K562 (cell line): Measurements from ENCODE around the gene L3MBTL1. TPM values are rescaled to one million over a fixed set of nuclear protein-coding genes. Genes with fewer than 3 reads are reported as not detected.

Source experiments
- ATAC-seq: fragments of 200-7000 bp; cut with Tn5 transposase; 3 replicates; pipeline ENCODE4 v1.9.1; 2020; ENCODE audit warnings: moderate library complexity
- BruUV-seq: library from RNA; stranded (reverse); fragments of 400-500 nt; replicated peaks from 2 replicates; lab custom pipeline; 2021; lab: Mats Ljungman, UMichigan
- CTCF ChIA-PET: fragments of 300-600 bp; formaldehyde crosslinking; extraction: SDS; loops from one replicate; lab custom pipeline; 2021; ENCODE audit warnings: low intra/inter-chr PET ratio; lab: Yijun Ruan, JAX
- POLR2A ChIA-PET: fragments of 300-600, 350-650 bp; sonication (Branson Sonifier 250); formaldehyde crosslinking; extraction: SDS; loops from one replicate; lab custom pipeline; 2021; ENCODE audit warnings: antibody characterized with exemption, inconsistent platforms; lab: Yijun Ruan, JAX
- DNase-seq, 4 experiments: peaks; one replicate each; pipeline versions ENCODE4 v3.0.0 to v3.0.0-alpha.2; 2011 to 2018; ENCODE audit warnings: low spot score in 3 of 4, mixed read lengths in 3 of 4; ENCODE audit errors: extremely low read depth in 1 of 4
- FAIRE-seq: peaks from 2 replicates; lab custom pipeline; 2011; peaks lifted over from hg19 to GRCh38; lab: Jason Lieb, UNC
- H2AFZ ChIP-seq: 2 replicates; pipeline ENCODE4 v1.6.0; 2011; ENCODE audit warnings: low read depth, low read length, control low read depth, inconsistent platforms
- H3K27ac ChIP-seq: fragments of 200-600 bp; 3 replicates; pipeline ENCODE4 v1.8.0; 2011; ENCODE audit warnings: low read depth, mild to moderate bottlenecking, control low read depth, inconsistent platforms, low read length, moderate library complexity, mixed read lengths; ENCODE audit errors: extremely low read depth
- H3K27me3 ChIP-seq, 2 experiments: fragments of 300-600 bp in 1 of 2; 2 replicates in 1 of 2; 3 replicates in 1 of 2; pipeline versions ENCODE4 v1.6.0 to v1.8.0; 2011; ENCODE audit warnings: inconsistent platforms in 2 of 2, low read length in 2 of 2, mild to moderate bottlenecking in 1 of 2, mixed read lengths in 1 of 2, moderate library complexity in 1 of 2; ENCODE audit not compliant: control insufficient read depth in 2 of 2, insufficient read depth in 2 of 2
- H3K36me3 ChIP-seq: fragments of 300-600 bp; 3 replicates; pipeline ENCODE4 v1.8.0; 2011; ENCODE audit warnings: mild to moderate bottlenecking, low read length, inconsistent platforms; ENCODE audit not compliant: control insufficient read depth, insufficient read depth
- H3K4me1 ChIP-seq, 2 experiments: fragments of 200-600 bp in 1 of 2; replicated peaks in 1 of 2; 2 replicates in 1 of 2; 3 replicates in 1 of 2; pipeline versions ENCODE4 v1.5.1 to v1.8.0; 2011; ENCODE audit warnings: inconsistent platforms in 2 of 2, low read length in 2 of 2, mild to moderate bottlenecking in 1 of 2, mixed read lengths in 1 of 2, moderate library complexity in 1 of 2; ENCODE audit not compliant: control insufficient read depth in 2 of 2, insufficient read depth in 2 of 2
- H3K4me2 ChIP-seq: 2 replicates; pipeline ENCODE4 v1.6.1; 2011; ENCODE audit warnings: low read length, control low read depth, inconsistent platforms, mixed read lengths; ENCODE audit not compliant: insufficient read depth
- H3K4me3 ChIP-seq: fragments of 200-600 bp; sonication (generic), shearing (Covaris generic); 2 replicates; pipeline ENCODE4 v1.5.1; 2016; ENCODE audit warnings: control low read depth, inconsistent platforms
- H3K79me2 ChIP-seq: fragments of 200-600 bp; 3 replicates; pipeline ENCODE4 v1.8.0; 2011; ENCODE audit warnings: low read length, inconsistent platforms; ENCODE audit not compliant: control insufficient read depth, insufficient read depth
- H3K9ac ChIP-seq, 2 experiments: 2 replicates each; pipeline versions ENCODE4 v1.6.0 to v1.6.1; 2011; ENCODE audit warnings: low read depth in 2 of 2, low read length in 2 of 2, control low read depth in 1 of 2, inconsistent platforms in 1 of 2, mild to moderate bottlenecking in 1 of 2, mixed read lengths in 1 of 2; ENCODE audit not compliant: insufficient read depth in 1 of 2
- H3K9me1 ChIP-seq: one replicate; pipeline ENCODE4 v1.6.0; 2011; ENCODE audit warnings: inconsistent platforms, mild to moderate bottlenecking, low read length, moderate library complexity; ENCODE audit not compliant: control insufficient read depth, insufficient read depth
- H3K9me3 ChIP-seq: replicated peaks from 2 replicates; pipeline ENCODE4 v1.5.1; 2011; ENCODE audit warnings: low read depth, low read length, inconsistent platforms; ENCODE audit not compliant: control insufficient read depth, insufficient read depth
- H4K20me1 ChIP-seq: replicated peaks from 2 replicates; pipeline ENCODE4 v1.6.1; 2011; ENCODE audit warnings: low read length, inconsistent platforms, mixed read lengths; ENCODE audit not compliant: control insufficient read depth, insufficient read depth
- HNRNPLL ChIP-seq: fragments of 200-400 bp; formaldehyde crosslinking; IDR thresholded peaks from 2 replicates; pipeline ENCODE4 v1.6.1; 2017; ENCODE audit warnings: low read length, low read depth, mild to moderate bottlenecking; ENCODE audit not compliant: poor library complexity, severe bottlenecking
- RAD51 ChIP-seq: fragments of 450-650 bp; IDR thresholded peaks from 2 replicates; pipeline ENCODE4 v1.7.1; 2016; ENCODE audit warnings: low read depth, mild to moderate bottlenecking, borderline replicate concordance
- ZNF57 ChIP-seq: fragments of 450-650 bp; formaldehyde crosslinking; IDR thresholded peaks from 2 replicates; pipeline ENCODE4 v1.4.0; 2020; ENCODE audit warnings: mild to moderate bottlenecking, moderate library complexity
- ZNF76 ChIP-seq: fragments of 250-450 bp; sonication (Bioruptor Pico); IDR thresholded peaks from 2 replicates; pipeline ENCODE4 v1.4.0; 2020; ENCODE audit warnings: mild to moderate bottlenecking, moderate library complexity, borderline replicate concordance
- WGBS: fragments of 100-300 bp; shearing (Covaris generic); methylation state at CpG from one replicate; pipeline ENCODE4 v1.1.6; 2016; ENCODE audit warnings: low coverage, mixed read lengths; ENCODE audit not compliant: insufficient coverage; ENCODE audit errors: missing lambda C conversion rate; 5-methylcytosine and 5-hydroxymethylcytosine counted together
- in situ Hi-C: fragments of 300-500 bp; cut with MboI; formaldehyde crosslinking; loops from 4 replicates; pipeline ENCODE4 v1.15.0; 2018; ENCODE audit warnings: inconsistent platforms, mixed read lengths
- intact Hi-C: fragments of 100-400 bp; cut with micrococcal nuclease; formaldehyde crosslinking; loops from 2 replicates; pipeline ENCODE4 v1.14.2; 2022
- polyA plus RNA-seq, 8 experiments: library from polyadenylated mRNA; depleted of rRNA in 4 of 8; stranded (reverse) in 5 of 8; unstranded in 3 of 8; fragments of >200 nt; fragmentation: Nextera tagmentation in 2 of 8; fragmentation: Illumina TruSeq in 1 of 8; extraction: Ambion mirVana in 2 of 8; extraction: Trizol in 1 of 8; gene quantifications; 2 replicates each; pipeline versions ENCODE4 v1.2.1 to v1.2.3, GENCODE V29; 2011 to 2014; ENCODE audit warnings: inconsistent platforms in 1 of 8, missing spikeins in 1 of 8
- total RNA-seq, 7 experiments: library from RNA; depleted of rRNA in 6 of 7; stranded (reverse); fragments of >200 nt in 6 of 7; fragmentation: Illumina TruSeq in 2 of 7; extraction: Trizol in 2 of 7; gene quantifications; 2 replicates each; pipeline versions ENCODE4 v1.2.1 to v1.2.3, GENCODE V29; 2011 to 2021; ENCODE audit warnings: low replicate concordance in 1 of 7
- TF ChIP-seq, protein P1 (sequence below), 2 experiments: fragments of 450-650 bp; IDR thresholded peaks; 2 replicates each; pipeline ENCODE4 v1.6.1; 2016; ENCODE audit warnings: mild to moderate bottlenecking in 2 of 2, borderline replicate concordance in 1 of 2, low read depth in 1 of 2, moderate library complexity in 1 of 2

Gene L3MBTL1
- total and polyA plus RNA-seq, 9 of the 15 experiments (the other 6 are each of a cell fraction or from before 2014, with no cell fraction given) = 0.77 to 10.0 (median 4.4) TPM

DNA sequence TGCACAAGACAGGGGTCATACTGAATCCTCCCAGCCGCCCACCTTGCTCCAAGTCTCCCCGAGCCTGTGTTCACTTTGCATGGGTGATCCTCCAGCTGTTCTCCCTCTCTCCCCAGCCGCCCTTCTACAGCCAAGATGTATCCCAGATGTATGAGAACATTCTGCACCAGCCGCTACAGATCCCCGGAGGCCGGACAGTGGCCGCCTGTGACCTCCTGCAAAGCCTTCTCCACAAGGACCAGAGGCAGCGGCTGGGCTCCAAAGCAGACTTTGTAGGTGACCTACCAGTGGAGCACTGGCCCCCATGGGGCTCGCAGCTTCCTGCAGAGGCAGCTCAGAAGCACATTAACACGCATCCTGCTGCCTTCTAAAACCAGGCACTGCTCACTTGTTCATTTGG is 68.6 kb downstream of the L3MBTL1 start:
- TF ChIP-seq RAD51 (no peak), HNRNPLL (no peak), ZNF76 (CRISPR knock-in tag) (no peak), ZNF57 (no peak)
- TF ChIP-seq, protein P1, sequence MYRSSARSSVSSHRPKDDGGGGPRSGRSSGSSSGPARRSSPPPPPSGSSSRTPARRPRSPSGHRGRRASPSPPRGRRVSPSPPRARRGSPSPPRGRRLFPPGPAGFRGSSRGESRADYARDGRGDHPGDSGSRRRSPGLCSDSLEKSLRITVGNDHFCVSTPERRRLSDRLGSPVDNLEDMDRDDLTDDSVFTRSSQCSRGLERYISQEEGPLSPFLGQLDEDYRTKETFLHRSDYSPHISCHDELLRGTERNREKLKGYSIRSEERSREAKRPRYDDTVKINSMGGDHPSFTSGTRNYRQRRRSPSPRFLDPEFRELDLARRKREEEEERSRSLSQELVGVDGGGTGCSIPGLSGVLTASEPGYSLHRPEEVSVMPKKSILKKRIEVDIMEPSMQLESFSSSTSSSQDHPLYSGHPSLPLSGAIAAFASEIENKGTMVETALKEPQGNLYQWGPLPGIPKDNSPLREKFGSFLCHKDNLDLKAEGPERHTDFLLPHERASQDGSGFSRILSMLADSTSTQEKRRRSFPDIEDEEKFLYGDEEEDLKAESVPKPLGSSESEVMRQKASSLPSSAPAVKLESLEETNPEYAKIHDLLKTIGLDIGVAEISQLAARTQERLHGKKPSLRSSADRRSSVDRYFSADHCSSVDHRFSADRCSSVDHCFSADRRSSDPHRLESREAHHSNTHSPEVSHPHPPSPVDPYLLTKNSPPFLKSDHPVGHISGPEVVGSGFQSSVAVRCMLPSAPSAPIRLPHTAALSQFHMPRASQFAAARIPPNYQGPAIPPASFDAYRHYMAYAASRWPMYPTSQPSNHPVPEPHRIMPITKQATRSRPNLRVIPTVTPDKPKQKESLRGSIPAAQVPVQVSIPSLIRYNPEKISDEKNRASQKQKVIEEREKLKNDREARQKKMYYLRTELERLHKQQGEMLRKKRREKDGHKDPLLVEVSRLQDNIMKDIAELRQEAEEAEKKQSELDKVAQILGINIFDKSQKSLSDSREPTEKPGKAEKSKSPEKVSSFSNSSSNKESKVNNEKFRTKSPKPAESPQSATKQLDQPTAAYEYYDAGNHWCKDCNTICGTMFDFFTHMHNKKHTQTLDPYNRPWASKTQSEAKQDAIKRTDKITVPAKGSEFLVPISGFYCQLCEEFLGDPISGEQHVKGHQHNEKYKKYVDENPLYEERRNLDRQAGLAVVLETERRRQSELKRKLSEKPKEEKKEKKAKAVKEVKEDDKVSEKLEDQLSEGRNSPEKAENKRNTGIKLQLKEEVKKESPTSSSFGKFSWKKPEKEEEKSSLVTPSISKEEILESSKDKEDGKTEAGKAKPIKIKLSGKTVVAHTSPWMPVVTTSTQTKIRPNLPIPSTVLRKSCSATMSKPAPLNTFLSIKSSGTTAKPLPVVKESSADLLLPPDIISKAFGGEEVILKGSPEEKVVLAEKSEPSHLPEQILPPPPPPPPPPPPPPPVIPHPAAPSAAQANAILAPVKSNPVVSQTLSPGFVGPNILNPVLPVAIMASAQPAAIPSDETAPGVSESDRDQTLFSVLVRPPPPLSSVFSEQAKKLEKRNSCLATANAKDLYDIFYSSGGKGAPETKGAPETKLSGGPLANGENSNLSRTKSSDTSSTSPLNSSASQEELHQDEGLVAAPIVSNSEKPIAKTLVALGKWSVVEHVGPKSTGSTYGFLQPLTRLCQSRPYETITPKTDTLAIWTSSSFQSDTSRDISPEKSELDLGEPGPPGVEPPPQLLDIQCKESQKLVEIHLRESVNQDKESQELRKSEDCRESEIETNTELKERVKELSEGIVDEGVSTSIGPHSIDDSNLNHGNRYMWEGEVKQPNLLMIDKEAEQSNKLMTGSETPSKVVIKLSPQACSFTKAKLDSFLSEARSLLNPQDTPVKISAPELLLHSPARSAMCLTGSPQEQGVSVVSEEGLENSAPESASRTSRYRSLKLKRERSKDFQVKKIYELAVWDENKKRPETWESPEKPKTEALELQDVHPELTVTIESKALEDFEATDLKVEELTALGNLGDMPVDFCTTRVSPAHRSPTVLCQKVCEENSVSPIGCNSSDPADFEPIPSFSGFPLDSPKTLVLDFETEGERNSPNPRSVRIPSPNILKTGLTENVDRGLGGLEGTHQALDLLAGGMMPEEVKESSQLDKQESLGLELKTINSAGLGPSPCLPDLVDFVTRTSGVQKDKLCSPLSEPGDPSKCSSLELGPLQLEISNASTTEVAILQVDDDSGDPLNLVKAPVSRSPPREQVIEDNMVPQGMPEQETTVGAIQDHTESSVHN (IDR thresholded peaks at IDR 0.05; ENCODE audit: borderline replicate concordance in 1 of 2, low read depth in 1 of 2) = no peak
- H3K36me3 ChIP-seq = no peaks in the 10 kb centered on the region
- POLR2A ChIA-PET = interaction anchor here (1.1 to 1.3 kb wide), 2 partner anchors 13 kb away, joined by 3 to 4 read pairs; no protein-coding TSS in a partner anchor
- in situ Hi-C loops (no loop called here), intact Hi-C loops (no loop called here)
- H3K9me3 ChIP-seq = no peaks in the 10 kb centered on the region
- DNase-seq = no peak
- peaks cover 14 to 22% of the 10 kb centered on the region in 2 experiments for H3K4me1 ChIP-seq
- WGBS = 63% methylated on average over 6 of the region's 10 CpGs
- H2AFZ ChIP-seq = no peak overlapping the region
- H3K4me2 ChIP-seq = no peak overlapping the region
- H4K20me1 ChIP-seq = no peaks in the 10 kb centered on the region
- no TSS peak for BruUV-seq
- H3K4me3 ChIP-seq = no peak overlapping the region
- H3K9ac ChIP-seq = peak overlapping the region in 1 of 2 experiments; percentile 41; a peak in 2 of 4 replicates
- no peak for ATAC-seq
- no peak overlapping the region for H3K27ac ChIP-seq
- no peaks in the 10 kb centered on the region for H3K79me2 ChIP-seq
- CTCF ChIA-PET = no interaction called here
- H3K9me1 ChIP-seq = no peaks in the 10 kb centered on the region
- no peak for FAIRE-seq
- no peaks in the 10 kb centered on the region for H3K27me3 ChIP-seq
